ENCODE measurements around the gene CARD19. TPM values are rescaled to one million over a fixed set of nuclear protein-coding genes. Genes with fewer than 3 reads are reported as not detected.

CARD19 gene
- total RNA-seq, 1 donor from 2014 or later, result 15.6 TPM

GRCh38 chr9:93065135-93065720, 30.8 kb upstream of the CARD19 start:
- TF ChIP-seq CTCF (IDR thresholded peaks at IDR 0.05), result no peak
- ATAC-seq (ENCODE audit: low read depth) (no peak), DNase-seq (no peak)
- CTCF ChIA-PET, result interaction anchor here (1.0 to 1.5 kb wide), 3 partner anchors 28 to 44 kb away, joined by 3 to 9 read pairs (median 4); no protein-coding TSS in a partner anchor
- POLR2A ChIA-PET, result interaction anchor here (0.6 to 2.4 kb wide), 12 partner anchors 11 to 501 kb away, joined by 3 to 53 read pairs (median 4); partner anchors contain the start of genes CARD19 and NINJ1
- Mint-ChIP-seq H3K9me3 (no peaks in the 10 kb centered on the region), H3K4me1 (peaks cover 71% of the 10 kb centered on the region), H3K27me3 (no peaks in the 10 kb centered on the region), H3K27ac (peak overlapping the region; percentile 95), H3K36me3 (ENCODE audit: low read depth) (peaks cover 21% of the 10 kb centered on the region), H3K4me3 (no peak overlapping the region)
- intact Hi-C loops (cut with micrococcal nuclease), result loop anchor here (10.0 kb wide), 1 partner anchor 300 kb away; the partner anchor contains the start of gene BICD2

- no peak for ATAC-seq (ENCODE audit: low read depth)
- H3K4me1 Mint-ChIP-seq, result peaks cover 56% of the 10 kb centered on the region
- H3K36me3 Mint-ChIP-seq (ENCODE audit: low read depth), result peaks cover 32% of the 10 kb centered on the region
- no peak for DNase-seq
- no peaks in the 10 kb centered on the region for H3K27me3 Mint-ChIP-seq
- no peak overlapping the region for H3K4me3 Mint-ChIP-seq
- H3K9me3 Mint-ChIP-seq, result no peaks in the 10 kb centered on the region
- intact Hi-C loops (cut with micrococcal nuclease), result loop anchor here (1.0 to 10.0 kb wide), 2 partner anchors 12 to 302 kb away; partner anchors contain the start of gene BICD2
- ChIA-PET POLR2A (interaction anchor here (0.5 to 1.9 kb wide), 4 partner anchors 25 to 1040 kb away, joined by 3 to 6 read pairs (median 3); no protein-coding TSS in a partner anchor), CTCF (no interaction called here)
- H3K27ac Mint-ChIP-seq, result peak overlapping the region; percentile 47
- no peak for TF ChIP-seq CTCF (IDR thresholded peaks at IDR 0.05)
Observed at GRCh38 chr9:93066978-93067603, 28.9 kb upstream of the CARD19 start.

DNA sequence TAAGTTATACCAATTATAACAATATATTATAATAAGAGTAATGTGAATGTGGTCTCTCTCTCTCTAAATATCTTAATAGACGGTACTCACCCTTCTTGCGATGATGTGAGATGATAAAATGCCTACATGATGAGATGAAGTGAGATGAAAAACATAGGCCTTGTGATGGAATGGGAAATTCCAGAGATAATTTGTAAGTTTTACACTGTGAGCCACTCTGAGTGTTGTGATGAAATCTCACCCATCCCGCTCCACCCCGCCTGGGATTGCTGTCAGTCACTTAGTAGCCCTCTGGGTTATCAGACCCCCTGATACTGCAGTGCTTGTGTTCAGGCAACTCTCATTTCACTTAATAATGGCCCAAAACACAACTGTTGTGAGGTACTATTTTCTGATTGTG, 27.1 kb upstream of the CARD19 start:
- Mint-ChIP-seq H3K9me3 (no peaks in the 10 kb centered on the region), H3K27me3 (no peaks in the 10 kb centered on the region), H3K27ac (no peak overlapping the region), H3K4me1 (peaks cover 43% of the 10 kb centered on the region), H3K4me3 (no peak overlapping the region), H3K36me3 (ENCODE audit: low read depth) (peaks cover 38% of the 10 kb centered on the region)
- intact Hi-C loops (cut with micrococcal nuclease), result loop anchor here (10.0 kb wide), 1 partner anchor 304 kb away; the partner anchor contains the start of gene BICD2
- CTCF ChIA-PET, result interaction anchor here (0.7 kb wide), 1 partner anchor 40 kb away, joined by 3 read pairs; no protein-coding TSS in a partner anchor
- no peak for ATAC-seq (ENCODE audit: low read depth)
- no peak for TF ChIP-seq CTCF (IDR thresholded peaks at IDR 0.05)
- POLR2A ChIA-PET, result no interaction called here
- no peak for DNase-seq

DNA sequence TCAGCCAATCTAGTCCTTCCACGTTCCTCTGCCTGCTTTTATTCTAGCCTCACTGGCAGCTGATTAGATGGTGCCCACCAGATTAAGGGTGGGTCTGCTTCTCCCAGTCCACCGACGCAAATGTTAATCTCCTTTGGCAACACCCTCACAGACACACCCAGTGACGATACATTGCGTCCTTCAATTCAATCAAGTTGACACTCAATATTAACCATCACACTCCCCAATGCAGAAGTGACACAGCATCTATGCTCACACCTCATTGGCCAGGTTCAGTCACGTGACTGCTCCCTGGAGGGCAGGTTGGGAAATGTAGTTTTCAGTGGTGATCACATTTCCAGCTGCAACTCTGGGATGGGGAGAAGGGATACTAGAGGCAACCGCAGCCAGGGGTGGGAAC, 24.6 kb upstream of the CARD19 start:
- H3K4me3 Mint-ChIP-seq, result no peak overlapping the region
- no peak for DNase-seq
- no peaks in the 10 kb centered on the region for H3K27me3 Mint-ChIP-seq
- TF ChIP-seq CTCF (IDR thresholded peaks at IDR 0.05), result no peak
- ATAC-seq (ENCODE audit: low read depth), result no peak
- ChIA-PET CTCF (no interaction called here), POLR2A (interaction anchor here (0.6 to 0.7 kb wide), 2 partner anchors 16 to 495 kb away, joined by 3 read pairs; no protein-coding TSS in a partner anchor)
- H3K27ac Mint-ChIP-seq, result no peak overlapping the region
- H3K9me3 Mint-ChIP-seq, result no peaks in the 10 kb centered on the region
- peaks cover 19% of the 10 kb centered on the region for H3K4me1 Mint-ChIP-seq
- intact Hi-C loops (cut with micrococcal nuclease), result no loop called here
- peaks cover 43% of the 10 kb centered on the region for H3K36me3 Mint-ChIP-seq (ENCODE audit: low read depth)

- H3K27ac Mint-ChIP-seq, result no peak overlapping the region
- DNase-seq, result no peak
- ATAC-seq (ENCODE audit: low read depth), result no peak
- CTCF ChIA-PET, result no interaction called here
- no peak overlapping the region for H3K4me3 Mint-ChIP-seq
- H3K9me3 Mint-ChIP-seq, result no peaks in the 10 kb centered on the region
- POLR2A ChIA-PET, result interaction anchor here (0.6 to 0.7 kb wide), 2 partner anchors 17 to 494 kb away, joined by 3 read pairs; no protein-coding TSS in a partner anchor
- H3K4me1 Mint-ChIP-seq, result peaks cover 14% of the 10 kb centered on the region
- peaks cover 47% of the 10 kb centered on the region for H3K36me3 Mint-ChIP-seq (ENCODE audit: low read depth)
- TF ChIP-seq CTCF (IDR thresholded peaks at IDR 0.05), result no peak
- no peaks in the 10 kb centered on the region for H3K27me3 Mint-ChIP-seq
- intact Hi-C loops (cut with micrococcal nuclease), result no loop called here
Observed at GRCh38 chr9:93072383-93072795, 23.6 kb upstream of the CARD19 start.
